WTC11 (cell line): ENCODE measurements around the gene ZNF423. TPM values are rescaled to one million over a fixed set of nuclear protein-coding genes. Genes with fewer than 3 reads are reported as not detected.

Experiments used
- ATAC-seq: fragments of 200-7000 bp; cut with Tn5 transposase; 2 replicates; pipeline ENCODE4 v1.10.0; 2021; ENCODE audit warnings: mild to moderate bottlenecking, moderate library complexity
- CTCF ChIA-PET: fragments of 300-600 bp; sonication (Branson Sonifier 250); formaldehyde crosslinking; loops from one replicate; lab custom pipeline; 2021; ENCODE audit warnings: antibody characterized with exemption; lab: Charles Lee
- POLR2A ChIA-PET: fragments of 350-600 bp; sonication (Branson Sonifier 250); formaldehyde crosslinking; loops from one replicate; lab custom pipeline; 2021; ENCODE audit warnings: antibody characterized with exemption; lab: Charles Lee
- DNase-seq: peaks from one replicate; pipeline ENCODE4 v3.0.0; 2021; ENCODE audit warnings: low spot score
- H3K27ac Mint-ChIP-seq: 2 replicates; pipeline ENCODE4 v1.8.0; 2021; ENCODE audit warnings: mixed read lengths
- H3K27me3 Mint-ChIP-seq: 2 replicates; pipeline ENCODE4 v1.8.0; 2021; ENCODE audit warnings: low read depth, mild to moderate bottlenecking, moderate library complexity, mixed read lengths
- H3K36me3 Mint-ChIP-seq: 2 replicates; pipeline ENCODE4 v1.8.0; 2021; ENCODE audit warnings: mixed read lengths
- H3K4me1 Mint-ChIP-seq: 2 replicates; pipeline ENCODE4 v1.8.0; 2022; ENCODE audit warnings: mixed read lengths
- H3K4me3 Mint-ChIP-seq: 2 replicates; pipeline ENCODE4 v1.8.0; 2021; ENCODE audit warnings: mild to moderate bottlenecking, moderate library complexity, mixed read lengths
- H3K9me3 Mint-ChIP-seq: 2 replicates; pipeline ENCODE4 v1.8.0; 2021; ENCODE audit warnings: mixed read lengths
- CBFB ChIP-seq: sonication (generic); formaldehyde crosslinking; IDR thresholded peaks from 2 replicates; pipeline ENCODE4 v1.8.1; 2022; ENCODE audit warnings: mild to moderate bottlenecking, low read depth, missing genetic modification reagents
- CREB1 ChIP-seq: sonication (generic); formaldehyde crosslinking; IDR thresholded peaks from 2 replicates; pipeline ENCODE4 v1.8.0; 2023; ENCODE audit warnings: mild to moderate bottlenecking, missing genetic modification reagents
- CREM ChIP-seq: sonication (generic); formaldehyde crosslinking; IDR thresholded peaks from 2 replicates; pipeline ENCODE4 v1.8.1; 2022; ENCODE audit warnings: mild to moderate bottlenecking, missing genetic modification reagents, moderate library complexity
- ESRRA ChIP-seq: sonication (generic); formaldehyde crosslinking; IDR thresholded peaks from 2 replicates; pipeline ENCODE4 v1.8.1; 2022; ENCODE audit warnings: mild to moderate bottlenecking, missing genetic modification reagents, borderline replicate concordance
- GTF2I ChIP-seq: fragments of 250-450 bp; sonication (Bioruptor Pico); conservative IDR thresholded peaks from 2 replicates; pipeline ENCODE4 v1.4.0; 2021; ENCODE audit warnings: mild to moderate bottlenecking
- MYBL2 ChIP-seq: sonication (generic); formaldehyde crosslinking; IDR thresholded peaks from 2 replicates; pipeline ENCODE4 v1.8.1; 2023; ENCODE audit warnings: mild to moderate bottlenecking, moderate library complexity, missing genetic modification reagents
- NR3C1 ChIP-seq: sonication (generic); formaldehyde crosslinking; conservative IDR thresholded peaks from 2 replicates; pipeline ENCODE4 v1.8.1; 2023; ENCODE audit warnings: low read depth, mild to moderate bottlenecking, missing genetic modification reagents
- SMAD3 ChIP-seq: sonication (generic); formaldehyde crosslinking; IDR thresholded peaks from 2 replicates; pipeline ENCODE4 v1.8.0; 2022; ENCODE audit warnings: missing genetic modification reagents, mild to moderate bottlenecking, borderline replicate concordance
- SMAD4 ChIP-seq: sonication (generic); formaldehyde crosslinking; IDR thresholded peaks from 2 replicates; pipeline ENCODE4 v1.8.0; 2022; ENCODE audit warnings: mild to moderate bottlenecking, missing genetic modification reagents
- ZNF121 ChIP-seq: sonication (generic); formaldehyde crosslinking; IDR thresholded peaks from 2 replicates; pipeline ENCODE4 v1.8.0; 2023; ENCODE audit warnings: missing genetic modification reagents
- ZNF232 ChIP-seq: sonication (generic); formaldehyde crosslinking; IDR thresholded peaks from 2 replicates; pipeline ENCODE4 v1.8.0; 2022; ENCODE audit warnings: mild to moderate bottlenecking, missing genetic modification reagents
- ZNF416 ChIP-seq: fragments of 250-450 bp; sonication (Bioruptor Pico); IDR thresholded peaks from 2 replicates; pipeline ENCODE4 v1.9.0; 2021; ENCODE audit warnings: mild to moderate bottlenecking, inconsistent platforms
- total RNA-seq: library from RNA; stranded (reverse); gene quantifications from 3 replicates; pipeline ENCODE4 v1.2.3, GENCODE V29; 2021
- TF ChIP-seq, protein P1 (sequence below): sonication (generic); formaldehyde crosslinking; IDR thresholded peaks from 2 replicates; pipeline ENCODE4 v1.8.1; 2022; ENCODE audit warnings: missing genetic modification reagents, borderline replicate concordance
- TF ChIP-seq, protein P2 (sequence below): fragments of 250-450 bp; sonication (Bioruptor Pico); IDR thresholded peaks from 2 replicates; pipeline ENCODE4 v1.8.0; 2021; ENCODE audit warnings: mild to moderate bottlenecking
- TF ChIP-seq, protein P3 (sequence below): fragments of 250-450 bp; sonication (Bioruptor Pico); IDR thresholded peaks from 2 replicates; pipeline ENCODE4 v2.1.2; 2022; ENCODE audit warnings: mild to moderate bottlenecking, moderate library complexity
- TF ChIP-seq, protein P4 (sequence below): sonication (generic); formaldehyde crosslinking; IDR thresholded peaks from 2 replicates; pipeline ENCODE4 v1.8.1; 2022; ENCODE audit warnings: mild to moderate bottlenecking, moderate library complexity, missing genetic modification reagents
- TF ChIP-seq, protein P5 (sequence below): sonication (generic); formaldehyde crosslinking; IDR thresholded peaks from 2 replicates; pipeline ENCODE4 v1.8.0; 2022; ENCODE audit warnings: mild to moderate bottlenecking, missing genetic modification reagents
- TF ChIP-seq, protein P6 (sequence below): sonication (generic); formaldehyde crosslinking; IDR thresholded peaks from 2 replicates; pipeline ENCODE4 v1.8.1; 2023; ENCODE audit warnings: mild to moderate bottlenecking, missing genetic modification reagents, moderate library complexity
- TF ChIP-seq, protein P7 (sequence below): sonication (generic); formaldehyde crosslinking; IDR thresholded peaks from 2 replicates; pipeline ENCODE4 v1.8.1; 2022; ENCODE audit warnings: low read depth, mild to moderate bottlenecking, moderate library complexity, missing genetic modification reagents, borderline replicate concordance
- TF ChIP-seq, protein P8 (sequence below): sonication (generic); formaldehyde crosslinking; IDR thresholded peaks from 2 replicates; pipeline ENCODE4 v1.8.1; 2023; ENCODE audit warnings: mild to moderate bottlenecking, missing genetic modification reagents

The ZNF423 gene
- total RNA-seq, 1 experiment from 2014 or later = 38.8 TPM

DNA sequence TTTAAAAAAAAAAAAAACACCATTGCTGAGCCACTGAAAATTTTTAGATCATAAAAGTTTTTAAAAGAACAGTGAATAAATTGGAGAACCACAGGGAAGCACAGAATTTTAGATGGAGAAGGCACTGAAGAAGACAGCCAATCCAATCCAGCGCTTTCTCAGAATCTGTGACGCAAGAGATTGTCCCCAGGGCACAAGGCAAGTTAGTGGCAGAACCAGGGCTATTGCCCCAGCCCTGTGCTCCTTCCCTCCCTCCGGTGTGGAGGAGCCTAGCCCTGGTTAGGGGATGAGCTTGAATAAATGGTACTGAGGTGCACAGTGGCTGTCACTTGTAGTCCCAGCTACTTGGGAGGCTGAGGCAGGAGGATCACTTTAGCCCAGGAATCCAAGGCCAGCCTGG lies 108.3 kb downstream of the ZNF423 start:
- no peaks in the 10 kb centered on the region for H3K27me3 Mint-ChIP-seq
- H3K36me3 Mint-ChIP-seq = no peaks in the 10 kb centered on the region
- peaks cover 63% of the 10 kb centered on the region for H3K4me1 Mint-ChIP-seq
- ChIA-PET POLR2A (no interaction called here), CTCF (no interaction called here)
- no peaks in the 10 kb centered on the region for H3K9me3 Mint-ChIP-seq
- ATAC-seq = no peak
- no peak for TF ChIP-seq SMAD4 (CRISPR knock-in tag)
- TF ChIP-seq, protein P1, sequence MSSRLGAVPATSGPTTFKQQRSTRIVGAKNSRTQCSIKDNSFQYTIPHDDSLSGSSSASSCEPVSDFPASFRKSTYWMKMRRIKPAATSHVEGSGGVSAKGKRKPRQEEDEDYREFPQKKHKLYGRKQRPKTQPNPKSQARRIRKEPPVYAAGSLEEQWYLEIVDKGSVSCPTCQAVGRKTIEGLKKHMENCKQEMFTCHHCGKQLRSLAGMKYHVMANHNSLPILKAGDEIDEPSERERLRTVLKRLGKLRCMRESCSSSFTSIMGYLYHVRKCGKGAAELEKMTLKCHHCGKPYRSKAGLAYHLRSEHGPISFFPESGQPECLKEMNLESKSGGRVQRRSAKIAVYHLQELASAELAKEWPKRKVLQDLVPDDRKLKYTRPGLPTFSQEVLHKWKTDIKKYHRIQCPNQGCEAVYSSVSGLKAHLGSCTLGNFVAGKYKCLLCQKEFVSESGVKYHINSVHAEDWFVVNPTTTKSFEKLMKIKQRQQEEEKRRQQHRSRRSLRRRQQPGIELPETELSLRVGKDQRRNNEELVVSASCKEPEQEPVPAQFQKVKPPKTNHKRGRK = no peak
- TF ChIP-seq, protein P2, sequence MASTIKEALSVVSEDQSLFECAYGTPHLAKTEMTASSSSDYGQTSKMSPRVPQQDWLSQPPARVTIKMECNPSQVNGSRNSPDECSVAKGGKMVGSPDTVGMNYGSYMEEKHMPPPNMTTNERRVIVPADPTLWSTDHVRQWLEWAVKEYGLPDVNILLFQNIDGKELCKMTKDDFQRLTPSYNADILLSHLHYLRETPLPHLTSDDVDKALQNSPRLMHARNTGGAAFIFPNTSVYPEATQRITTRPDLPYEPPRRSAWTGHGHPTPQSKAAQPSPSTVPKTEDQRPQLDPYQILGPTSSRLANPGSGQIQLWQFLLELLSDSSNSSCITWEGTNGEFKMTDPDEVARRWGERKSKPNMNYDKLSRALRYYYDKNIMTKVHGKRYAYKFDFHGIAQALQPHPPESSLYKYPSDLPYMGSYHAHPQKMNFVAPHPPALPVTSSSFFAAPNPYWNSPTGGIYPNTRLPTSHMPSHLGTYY (CRISPR knock-in tag) = no peak
- H3K27ac Mint-ChIP-seq = no peak overlapping the region
- no peak overlapping the region for H3K4me3 Mint-ChIP-seq
- no peak for DNase-seq

DNA sequence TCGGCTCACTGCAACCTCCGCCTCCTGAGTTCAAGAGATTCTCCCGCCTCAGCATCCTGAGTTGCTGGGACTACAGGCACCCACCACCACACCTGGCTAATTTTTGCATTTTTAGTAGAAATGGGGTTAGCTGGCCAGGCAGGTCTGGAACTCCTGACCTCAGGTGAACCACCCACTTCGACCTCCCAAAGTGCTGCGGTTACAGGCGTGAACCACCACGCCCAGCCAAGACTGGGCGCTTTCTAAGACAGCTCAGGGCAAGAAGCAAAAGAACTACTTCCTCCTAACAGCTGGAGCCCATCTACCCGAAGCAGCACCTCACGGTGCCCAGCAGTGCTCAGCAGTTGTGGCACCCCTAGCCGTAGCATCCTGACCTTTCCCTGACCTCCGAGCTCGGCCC lies 109.4 kb downstream of the ZNF423 start:
- ATAC-seq = no peak
- ChIA-PET POLR2A (no interaction called here), CTCF (interaction anchor here (0.5 to 1.7 kb wide), 2 partner anchors 8 to 126 kb away, joined by 4 to 6 read pairs; no protein-coding TSS in a partner anchor)
- Mint-ChIP-seq H3K27ac (no peak overlapping the region), H3K36me3 (no peaks in the 10 kb centered on the region), H3K4me1 (peaks cover 56% of the 10 kb centered on the region), H3K4me3 (no peak overlapping the region), H3K9me3 (no peaks in the 10 kb centered on the region), H3K27me3 (no peaks in the 10 kb centered on the region)
- no peak for DNase-seq
- TF ChIP-seq, protein P3, sequence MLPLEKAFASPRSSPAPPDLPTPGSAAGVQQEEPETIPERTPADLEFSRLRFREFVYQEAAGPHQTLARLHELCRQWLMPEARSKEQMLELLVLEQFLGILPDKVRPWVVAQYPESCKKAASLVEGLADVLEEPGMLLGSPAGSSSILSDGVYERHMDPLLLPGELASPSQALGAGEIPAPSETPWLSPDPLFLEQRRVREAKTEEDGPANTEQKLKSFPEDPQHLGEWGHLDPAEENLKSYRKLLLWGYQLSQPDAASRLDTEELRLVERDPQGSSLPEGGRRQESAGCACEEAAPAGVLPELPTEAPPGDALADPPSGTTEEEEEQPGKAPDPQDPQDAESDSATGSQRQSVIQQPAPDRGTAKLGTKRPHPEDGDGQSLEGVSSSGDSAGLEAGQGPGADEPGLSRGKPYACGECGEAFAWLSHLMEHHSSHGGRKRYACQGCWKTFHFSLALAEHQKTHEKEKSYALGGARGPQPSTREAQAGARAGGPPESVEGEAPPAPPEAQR = no peak
- TF ChIP-seq ZNF232 (CRISPR knock-in tag) = no peak
- no peak for TF ChIP-seq CREM (CRISPR knock-in tag)
- TF ChIP-seq, protein P4, sequence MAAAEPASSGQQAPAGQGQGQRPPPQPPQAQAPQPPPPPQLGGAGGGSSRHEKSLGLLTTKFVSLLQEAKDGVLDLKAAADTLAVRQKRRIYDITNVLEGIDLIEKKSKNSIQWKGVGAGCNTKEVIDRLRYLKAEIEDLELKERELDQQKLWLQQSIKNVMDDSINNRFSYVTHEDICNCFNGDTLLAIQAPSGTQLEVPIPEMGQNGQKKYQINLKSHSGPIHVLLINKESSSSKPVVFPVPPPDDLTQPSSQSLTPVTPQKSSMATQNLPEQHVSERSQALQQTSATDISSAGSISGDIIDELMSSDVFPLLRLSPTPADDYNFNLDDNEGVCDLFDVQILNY (CRISPR knock-in tag) = no peak
- TF ChIP-seq CBFB (CRISPR knock-in tag) = no peak
- TF ChIP-seq, protein P5, sequence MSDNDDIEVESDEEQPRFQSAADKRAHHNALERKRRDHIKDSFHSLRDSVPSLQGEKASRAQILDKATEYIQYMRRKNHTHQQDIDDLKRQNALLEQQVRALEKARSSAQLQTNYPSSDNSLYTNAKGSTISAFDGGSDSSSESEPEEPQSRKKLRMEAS = no peak
- TF ChIP-seq, protein P6, sequence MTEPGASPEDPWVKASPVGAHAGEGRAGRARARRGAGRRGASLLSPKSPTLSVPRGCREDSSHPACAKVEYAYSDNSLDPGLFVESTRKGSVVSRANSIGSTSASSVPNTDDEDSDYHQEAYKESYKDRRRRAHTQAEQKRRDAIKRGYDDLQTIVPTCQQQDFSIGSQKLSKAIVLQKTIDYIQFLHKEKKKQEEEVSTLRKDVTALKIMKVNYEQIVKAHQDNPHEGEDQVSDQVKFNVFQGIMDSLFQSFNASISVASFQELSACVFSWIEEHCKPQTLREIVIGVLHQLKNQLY = no peak
- no peak for TF ChIP-seq ESRRA (CRISPR knock-in tag)
- no peak for TF ChIP-seq CREB1 (CRISPR knock-in tag)
- TF ChIP-seq, protein P7, sequence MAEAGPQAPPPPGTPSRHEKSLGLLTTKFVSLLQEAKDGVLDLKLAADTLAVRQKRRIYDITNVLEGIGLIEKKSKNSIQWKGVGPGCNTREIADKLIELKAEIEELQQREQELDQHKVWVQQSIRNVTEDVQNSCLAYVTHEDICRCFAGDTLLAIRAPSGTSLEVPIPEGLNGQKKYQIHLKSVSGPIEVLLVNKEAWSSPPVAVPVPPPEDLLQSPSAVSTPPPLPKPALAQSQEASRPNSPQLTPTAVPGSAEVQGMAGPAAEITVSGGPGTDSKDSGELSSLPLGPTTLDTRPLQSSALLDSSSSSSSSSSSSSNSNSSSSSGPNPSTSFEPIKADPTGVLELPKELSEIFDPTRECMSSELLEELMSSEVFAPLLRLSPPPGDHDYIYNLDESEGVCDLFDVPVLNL (CRISPR knock-in tag) = no peak
- TF ChIP-seq MYBL2 (CRISPR knock-in tag) = no peak
- no peak for TF ChIP-seq ZNF121
- TF ChIP-seq, protein P8, sequence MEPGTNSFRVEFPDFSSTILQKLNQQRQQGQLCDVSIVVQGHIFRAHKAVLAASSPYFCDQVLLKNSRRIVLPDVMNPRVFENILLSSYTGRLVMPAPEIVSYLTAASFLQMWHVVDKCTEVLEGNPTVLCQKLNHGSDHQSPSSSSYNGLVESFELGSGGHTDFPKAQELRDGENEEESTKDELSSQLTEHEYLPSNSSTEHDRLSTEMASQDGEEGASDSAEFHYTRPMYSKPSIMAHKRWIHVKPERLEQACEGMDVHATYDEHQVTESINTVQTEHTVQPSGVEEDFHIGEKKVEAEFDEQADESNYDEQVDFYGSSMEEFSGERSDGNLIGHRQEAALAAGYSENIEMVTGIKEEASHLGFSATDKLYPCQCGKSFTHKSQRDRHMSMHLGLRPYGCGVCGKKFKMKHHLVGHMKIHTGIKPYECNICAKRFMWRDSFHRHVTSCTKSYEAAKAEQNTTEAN = no peak
- no peak for TF ChIP-seq GTF2I (CRISPR knock-in tag)
- TF ChIP-seq NR3C1 (CRISPR knock-in tag) = no peak
- TF ChIP-seq SMAD3 (CRISPR knock-in tag) = no peak
- no peak for TF ChIP-seq SMAD4 (CRISPR knock-in tag)
- no peak for TF ChIP-seq ZNF416 (CRISPR knock-in tag)
